Cardiac muscle cell (in vitro differentiated cells and primary cell): ENCODE results near the gene PUM1. TPM values are rescaled to one million over a fixed set of nuclear protein-coding genes. Genes with fewer than 3 reads are reported as not detected.
A peak's percentile ranks its signal among the peaks of the same experiment; 100 is the strongest.

Source experiments
- DNase-seq, 2 donors: peaks; one replicate each; pipeline versions ENCODE4 v3.0.0 to v3.0.0-alpha.2; 2010 to 2017; ENCODE audit warnings: low read depth in 1 of 2, low spot score in 1 of 2
- H3K27ac ChIP-seq: fragments of 200-600 bp; sonication (generic); 2 replicates; pipeline ENCODE4 v1.5.1; 2016
- H3K27me3 ChIP-seq: fragments of 200-600 bp; sonication (generic); 2 replicates; pipeline ENCODE4 v1.6.0; 2016; ENCODE audit warnings: control low read depth
- H3K36me3 ChIP-seq: fragments of 200-600 bp; sonication (generic); 2 replicates; pipeline ENCODE4 v1.5.1; 2016; ENCODE audit warnings: control low read depth
- H3K4me1 ChIP-seq: fragments of 200-600 bp; sonication (generic); 2 replicates; pipeline ENCODE4 v1.8.1; 2017; ENCODE audit warnings: low read depth, mild to moderate bottlenecking, mixed run types
- H3K4me3 ChIP-seq: fragments of 200-600 bp; sonication (generic); 2 replicates; pipeline ENCODE4 v1.5.1; 2016; ENCODE audit warnings: mild to moderate bottlenecking
- H3K9me3 ChIP-seq: fragments of 200-600 bp; sonication (generic); 2 replicates; pipeline ENCODE4 v1.5.1; 2017; ENCODE audit warnings: low read depth, mild to moderate bottlenecking, control low read depth
- CTCF ChIP-seq: IDR thresholded peaks from 2 replicates; pipeline ENCODE4 v1.5.1; 2012; ENCODE audit warnings: low read depth, mild to moderate bottlenecking, low read length
- polyA plus RNA-seq: library from polyadenylated mRNA; unstranded; fragments of >200 nt; fragmentation: Nextera tagmentation; extraction: Ambion mirVana; gene quantifications from 2 replicates; pipeline ENCODE4 v1.2.1, GENCODE V29; 2016
- total RNA-seq: library from RNA; depleted of rRNA; stranded (reverse); fragments of >200 nt; gene quantifications from 2 replicates; pipeline ENCODE4 v1.2.3, GENCODE V29; 2016

The PUM1 gene
- total and polyA plus RNA-seq, 2 experiments from 2014 or later = 81.1 to 130 TPM

- no peak for TF ChIP-seq CTCF
- Histone ChIP-seq H3K36me3 (peaks cover 5% of the 10 kb centered on the region), H3K9me3 (no peaks in the 10 kb centered on the region), H3K27me3 (no peaks in the 10 kb centered on the region), H3K4me1 (peaks cover 45% of the 10 kb centered on the region), H3K4me3 (no peak overlapping the region), H3K27ac (peak overlapping the region; percentile 61)
- no peak for DNase-seq
Measured at GRCh38 chr1:31029026-31029425, 36.5 kb downstream of the PUM1 start.

- TF ChIP-seq CTCF = no peak
- Histone ChIP-seq H3K4me1 (peaks cover 45% of the 10 kb centered on the region), H3K36me3 (peaks cover 5% of the 10 kb centered on the region)
Measured at GRCh38 chr1:31027693-31028526, 37.6 kb downstream of the PUM1 start.

GRCh38 chr1:31022259-31022658 is 43.3 kb downstream of the PUM1 start:
- H3K4me1 ChIP-seq = peaks cover 39% of the 10 kb centered on the region
- H3K4me3 ChIP-seq = no peak overlapping the region
- no peaks in the 10 kb centered on the region for H3K9me3 ChIP-seq
- no peak for DNase-seq
- no peak for TF ChIP-seq CTCF
- no peak overlapping the region for H3K27ac ChIP-seq
- H3K36me3 ChIP-seq = peaks cover 11% of the 10 kb centered on the region
- no peaks in the 10 kb centered on the region for H3K27me3 ChIP-seq

More at GRCh38 chr1:31027693-31028526, 37.6 kb downstream of the PUM1 start:
- H3K9me3 ChIP-seq = no peaks in the 10 kb centered on the region
- peak overlapping the region; percentile 61 for H3K27ac ChIP-seq
- no peak overlapping the region for H3K4me3 ChIP-seq
- DNase-seq = peak in 1 of 2 donors; percentile 36
- H3K27me3 ChIP-seq = no peaks in the 10 kb centered on the region

GRCh38 chr1:31020007-31020790 is 45.3 kb downstream of the PUM1 start:
- H3K36me3 ChIP-seq = peaks cover 12% of the 10 kb centered on the region
- no peak for TF ChIP-seq CTCF
- H3K9me3 ChIP-seq = no peaks in the 10 kb centered on the region
- H3K27me3 ChIP-seq = no peaks in the 10 kb centered on the region
- peaks cover 27% of the 10 kb centered on the region for H3K4me1 ChIP-seq
- H3K27ac ChIP-seq = peak overlapping the region; percentile 45
- DNase-seq = no peak
- H3K4me3 ChIP-seq = no peak overlapping the region

GRCh38 chr1:31019401-31019800 is 46.1 kb downstream of the PUM1 start:
- Histone ChIP-seq H3K9me3 (no peaks in the 10 kb centered on the region), H3K27ac (peak overlapping the region; percentile 28), H3K4me1 (peaks cover 19% of the 10 kb centered on the region), H3K4me3 (no peak overlapping the region), H3K36me3 (peaks cover 12% of the 10 kb centered on the region), H3K27me3 (no peaks in the 10 kb centered on the region)
- no peak for TF ChIP-seq CTCF
- DNase-seq = no peak
